ENCODE measurements around the gene RPH3AL.

DNA sequence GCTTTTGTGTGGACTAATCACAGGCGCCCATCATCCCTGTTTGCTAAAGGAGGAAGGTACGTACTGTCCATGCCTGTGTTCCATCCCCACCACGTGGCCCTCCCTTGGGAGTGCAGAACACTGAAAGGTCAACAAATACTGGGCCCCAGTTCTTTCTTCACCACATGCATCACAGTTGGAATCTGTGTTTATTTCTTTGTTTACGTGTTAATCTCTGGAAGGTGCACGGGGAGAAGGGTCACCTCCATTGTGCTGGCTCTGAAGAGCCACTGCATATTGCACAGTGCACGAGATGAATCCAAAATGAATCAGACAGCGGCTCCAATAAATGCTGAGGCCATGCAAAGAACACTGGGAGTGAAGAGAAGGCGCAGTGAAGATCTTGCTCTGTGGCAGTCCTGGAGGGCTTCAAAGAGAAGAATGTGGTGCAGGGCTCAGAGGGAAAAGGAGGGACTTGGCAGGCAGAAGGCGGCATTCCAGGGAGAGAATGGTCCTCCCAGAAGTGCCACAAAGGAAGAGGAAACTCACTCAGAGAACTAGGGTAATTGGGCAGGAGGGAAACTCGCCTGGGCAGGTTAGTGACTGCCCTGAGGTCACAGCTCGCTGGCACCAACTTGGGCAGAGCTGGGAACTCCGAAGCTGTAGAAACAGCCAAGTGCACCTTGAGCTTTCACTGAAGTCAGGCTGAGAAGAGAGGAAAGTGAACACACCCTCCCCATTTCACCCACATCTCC lies 3.7 kb downstream of the RPH3AL start:
- TF ChIP-seq POLR2A (IDR thresholded peaks at IDR 0.05): no peak
- TF ChIP-seq, protein P1, sequence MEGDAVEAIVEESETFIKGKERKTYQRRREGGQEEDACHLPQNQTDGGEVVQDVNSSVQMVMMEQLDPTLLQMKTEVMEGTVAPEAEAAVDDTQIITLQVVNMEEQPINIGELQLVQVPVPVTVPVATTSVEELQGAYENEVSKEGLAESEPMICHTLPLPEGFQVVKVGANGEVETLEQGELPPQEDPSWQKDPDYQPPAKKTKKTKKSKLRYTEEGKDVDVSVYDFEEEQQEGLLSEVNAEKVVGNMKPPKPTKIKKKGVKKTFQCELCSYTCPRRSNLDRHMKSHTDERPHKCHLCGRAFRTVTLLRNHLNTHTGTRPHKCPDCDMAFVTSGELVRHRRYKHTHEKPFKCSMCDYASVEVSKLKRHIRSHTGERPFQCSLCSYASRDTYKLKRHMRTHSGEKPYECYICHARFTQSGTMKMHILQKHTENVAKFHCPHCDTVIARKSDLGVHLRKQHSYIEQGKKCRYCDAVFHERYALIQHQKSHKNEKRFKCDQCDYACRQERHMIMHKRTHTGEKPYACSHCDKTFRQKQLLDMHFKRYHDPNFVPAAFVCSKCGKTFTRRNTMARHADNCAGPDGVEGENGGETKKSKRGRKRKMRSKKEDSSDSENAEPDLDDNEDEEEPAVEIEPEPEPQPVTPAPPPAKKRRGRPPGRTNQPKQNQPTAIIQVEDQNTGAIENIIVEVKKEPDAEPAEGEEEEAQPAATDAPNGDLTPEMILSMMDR (IDR thresholded peaks at IDR 0.05): peak in 1 of 4 donors; percentile 37

Data from right lobe of liver (tissue), 4 donors.